ENCODE measurements around the gene GPC6.
A peak's percentile ranks its signal among the peaks of the same experiment; 100 is the strongest.

GPC6 gene

GRCh38 chr13:93753639-93754038, 527.0 kb downstream of the GPC6 start:
- DNase-seq, result no peak

DNA sequence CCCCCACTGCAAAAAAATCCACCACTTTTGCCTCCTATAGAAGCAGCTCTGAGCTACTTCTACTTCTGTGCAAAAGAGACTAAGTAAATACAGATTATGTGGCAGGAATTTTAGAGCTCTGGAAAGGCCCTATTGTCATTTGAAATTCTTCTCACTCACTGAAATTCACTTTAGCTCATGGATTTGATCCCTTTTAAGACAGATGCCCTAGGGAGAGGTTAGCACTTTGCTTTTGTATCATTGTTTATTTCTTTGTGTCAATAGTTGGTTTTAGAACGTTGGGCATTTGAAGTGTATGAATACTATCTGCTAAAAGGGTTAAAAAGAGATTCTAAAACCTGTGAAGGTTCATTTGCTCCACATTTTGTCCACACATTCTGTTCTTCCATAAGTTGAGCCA, 528.7 kb downstream of the GPC6 start:
- no peak for DNase-seq

GRCh38 chr13:93758575-93758974, 532.0 kb downstream of the GPC6 start:
- no peak for DNase-seq

GRCh38 chr13:93762708-93763426, 536.3 kb downstream of the GPC6 start:
- no peak for DNase-seq

- no peak for DNase-seq
Measured at GRCh38 chr13:93765062-93765461, 538.5 kb downstream of the GPC6 start.

GRCh38 chr13:93765811-93766210, 539.2 kb downstream of the GPC6 start:
- DNase-seq, result no peak

DNA sequence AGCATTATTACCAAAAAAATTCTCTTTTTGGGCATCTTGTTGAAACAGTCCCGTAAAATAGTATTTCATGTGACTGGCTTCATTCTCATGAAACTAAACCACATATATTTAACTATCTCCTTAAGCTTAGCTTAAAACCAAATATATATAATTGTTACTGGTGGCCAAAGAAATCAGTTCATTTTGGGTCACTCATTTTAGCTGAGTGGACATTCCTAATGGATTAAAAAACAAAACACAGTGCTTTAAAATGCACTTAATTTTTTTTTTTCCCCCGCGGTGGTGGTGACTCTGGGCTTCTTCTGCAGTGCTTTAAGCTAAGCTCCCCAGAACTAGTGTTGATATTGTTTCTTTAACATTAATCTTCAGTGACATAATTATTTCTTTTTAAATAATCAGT, 540.1 kb downstream of the GPC6 start:
- DNase-seq, result no peak

DNA sequence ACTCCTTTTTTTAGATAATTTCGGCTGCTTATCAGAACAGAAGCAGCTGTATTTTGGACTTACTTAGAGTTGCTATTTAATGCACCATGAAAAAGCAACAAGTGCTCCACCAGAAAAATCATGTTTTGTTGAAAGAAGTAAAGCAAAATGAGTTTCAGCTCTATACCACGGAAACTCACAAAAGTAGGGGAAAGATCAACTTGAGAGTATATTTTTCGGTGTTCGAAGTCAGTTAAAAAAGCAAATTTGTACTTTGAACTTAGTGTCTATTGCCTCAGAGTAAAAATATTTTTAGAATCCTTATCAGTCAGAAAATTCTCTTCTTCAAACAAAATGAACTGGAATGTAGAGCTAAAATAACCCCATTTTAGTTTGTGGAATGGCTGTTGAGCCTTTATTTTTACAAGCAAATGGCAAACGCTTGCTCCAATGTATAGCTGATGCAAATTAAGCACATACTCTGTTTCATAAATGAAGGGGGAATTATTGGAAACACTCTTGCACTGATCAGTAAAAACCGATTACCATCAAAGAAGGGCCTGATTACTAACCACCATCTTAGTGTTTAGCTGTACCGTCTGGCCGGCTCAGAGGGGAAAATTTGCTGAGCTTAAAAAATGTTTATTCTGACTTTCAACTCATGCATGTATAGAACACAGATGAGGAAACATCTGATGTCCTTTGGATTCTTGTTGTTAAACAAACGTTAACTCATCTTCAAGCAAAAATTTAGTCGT, 540.7 kb downstream of the GPC6 start:
- DNase-seq, result no peak

DNA sequence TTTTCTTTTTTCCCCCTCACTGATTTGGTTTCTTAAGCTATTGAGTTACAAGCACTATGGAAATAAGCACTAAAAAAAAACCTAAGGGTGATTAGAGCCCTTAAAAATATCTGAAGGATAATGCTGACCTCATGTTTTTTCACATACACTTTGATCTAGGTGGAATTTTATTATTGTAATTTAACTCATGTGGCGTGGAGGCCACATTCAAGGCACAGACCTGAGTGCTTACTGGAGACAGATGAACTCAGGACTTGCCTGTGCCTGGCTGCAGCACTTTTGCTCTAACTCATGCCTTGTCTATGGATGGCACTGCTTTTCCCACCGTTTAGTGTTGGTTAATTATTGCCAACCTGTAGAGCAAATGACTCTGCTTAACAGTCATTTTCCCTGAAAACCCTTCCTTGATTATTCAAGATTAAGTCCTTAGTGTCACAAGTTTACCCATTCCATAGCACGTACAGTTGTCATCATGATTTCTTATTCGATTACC, 541.4 kb downstream of the GPC6 start:
- no peak for DNase-seq

DNA sequence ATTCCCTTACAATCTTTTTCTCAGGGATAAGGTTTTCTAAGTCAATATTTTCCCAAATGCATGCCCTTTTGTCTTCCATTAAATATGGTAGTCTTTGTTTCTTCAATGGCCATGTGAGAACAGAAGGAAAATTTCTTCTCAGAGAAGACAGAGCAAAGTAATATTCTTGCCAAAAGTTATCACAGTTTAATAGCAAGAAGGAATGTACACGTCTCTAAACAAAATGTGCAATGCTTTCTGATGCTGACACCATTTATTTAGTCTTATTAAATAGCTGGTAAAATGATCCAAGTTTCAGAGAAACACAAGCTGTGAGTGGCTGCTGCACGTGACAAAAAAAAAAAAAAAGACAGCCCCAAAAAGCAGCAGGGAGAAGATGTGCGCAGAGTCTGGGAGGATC, 542.5 kb downstream of the GPC6 start:
- no peak for DNase-seq

- no peak for DNase-seq
Measured at GRCh38 chr13:93769607-93770006, 543.0 kb downstream of the GPC6 start.

DNA sequence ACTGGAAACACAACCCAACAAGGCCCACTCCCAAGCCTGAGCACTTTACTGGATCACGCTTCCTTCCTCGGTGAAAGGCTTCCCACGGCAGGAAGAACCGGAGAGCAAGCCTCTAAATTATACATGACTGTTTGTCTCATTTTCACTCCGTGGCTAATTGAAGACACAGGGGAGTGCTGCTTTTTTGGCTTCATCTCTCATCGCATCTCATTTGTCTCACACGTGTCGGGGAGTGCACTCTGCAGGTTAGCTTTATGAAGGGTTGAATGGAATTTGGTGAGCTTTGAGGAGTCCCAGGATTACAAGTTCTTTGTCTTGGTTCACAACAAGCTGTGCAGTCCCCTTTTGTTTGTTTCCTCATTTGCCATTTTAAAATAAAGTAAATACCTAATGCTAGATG, 544.6 kb downstream of the GPC6 start:
- no peak for DNase-seq

DNA sequence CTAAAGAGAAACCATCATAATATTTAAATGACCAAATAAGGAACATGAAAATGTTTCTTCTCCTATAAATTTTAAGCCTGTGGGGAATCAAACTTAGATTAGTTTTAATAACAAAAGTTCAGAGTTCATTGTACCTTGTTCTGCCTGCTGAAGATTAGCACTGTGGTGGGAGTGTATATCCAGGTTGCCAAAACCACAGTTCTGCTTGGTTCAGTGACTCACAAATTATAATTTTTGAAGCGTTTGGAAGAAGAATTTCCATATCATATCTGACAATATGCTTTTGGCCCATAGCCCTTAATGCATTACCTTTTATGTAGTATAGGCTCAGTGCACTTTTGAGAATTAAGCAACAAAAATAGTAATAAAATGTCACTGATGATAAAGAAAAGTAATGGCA, 545.2 kb downstream of the GPC6 start:
- no peak for DNase-seq

DNA sequence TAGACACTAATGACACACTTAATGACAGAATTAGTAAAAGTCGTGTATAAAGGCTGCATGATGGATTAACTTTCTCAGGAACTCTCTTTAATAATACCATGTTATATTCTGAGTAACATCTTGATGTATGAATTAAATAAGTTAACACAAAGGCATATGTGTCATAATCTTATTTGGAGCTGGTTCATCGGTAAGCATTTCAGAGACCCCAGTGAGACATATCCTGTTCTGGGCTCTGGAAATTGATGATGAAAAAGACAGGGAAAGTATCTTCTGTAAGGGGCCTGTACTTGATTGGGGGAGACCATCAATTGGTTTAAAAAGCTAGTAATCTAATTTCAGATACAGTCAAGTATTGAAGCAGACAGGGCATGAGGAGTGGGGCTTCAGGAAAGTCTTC, 547.9 kb downstream of the GPC6 start:
- no peak for DNase-seq

DNA sequence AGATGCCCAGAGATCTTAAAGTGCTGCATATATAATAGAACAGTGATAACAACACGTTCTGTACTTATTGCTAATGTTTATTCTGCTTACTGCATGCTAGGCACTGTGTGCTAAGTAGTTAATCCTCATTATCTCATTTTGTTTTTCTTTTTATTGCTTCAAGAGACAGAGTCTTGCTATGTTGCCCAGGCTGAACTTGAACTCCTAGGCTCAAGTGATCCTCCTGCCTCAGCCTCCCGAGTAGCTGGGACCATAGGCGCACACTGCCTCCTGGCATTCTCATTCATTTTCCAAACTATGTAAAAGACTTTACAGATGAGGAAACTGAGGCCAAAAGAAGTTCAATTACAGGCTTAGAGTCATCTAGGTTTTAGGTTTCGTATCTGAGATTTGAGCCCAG, 548.4 kb downstream of the GPC6 start:
- DNase-seq, result no peak

DNA sequence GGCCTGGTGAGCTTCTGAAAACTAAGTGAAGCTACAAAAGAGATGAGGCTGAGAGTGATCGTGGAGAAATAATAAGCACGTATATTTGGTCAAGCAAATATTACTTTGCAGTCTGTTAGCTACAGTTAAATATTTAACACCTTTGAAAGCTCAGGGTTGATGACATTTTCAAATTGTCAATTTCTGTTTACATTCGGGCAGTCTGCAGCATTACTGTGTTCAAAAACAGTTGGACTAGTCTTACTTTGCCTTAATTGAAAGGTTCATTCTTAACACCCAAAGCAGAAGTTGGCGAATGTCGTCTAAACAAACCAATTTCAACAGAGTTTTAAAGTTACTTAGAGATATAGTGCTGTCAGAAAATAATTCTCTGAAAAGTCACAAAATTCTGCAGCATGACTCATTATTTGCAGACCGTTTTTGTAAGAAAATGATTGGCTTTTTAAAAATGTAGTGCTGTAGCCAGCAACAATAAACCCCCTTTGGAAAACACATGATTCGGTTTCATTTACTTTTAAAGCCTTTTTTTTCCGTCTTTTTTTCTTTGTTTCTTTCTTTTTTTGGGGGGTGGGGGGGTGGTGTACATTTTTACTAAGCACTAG, 549.0 kb downstream of the GPC6 start:
- DNase-seq, result no peak

GRCh38 chr13:93776936-93777335, 550.3 kb downstream of the GPC6 start:
- DNase-seq, result no peak

GRCh38 chr13:93777504-93777903, 550.9 kb downstream of the GPC6 start:
- DNase-seq, result no peak

DNA sequence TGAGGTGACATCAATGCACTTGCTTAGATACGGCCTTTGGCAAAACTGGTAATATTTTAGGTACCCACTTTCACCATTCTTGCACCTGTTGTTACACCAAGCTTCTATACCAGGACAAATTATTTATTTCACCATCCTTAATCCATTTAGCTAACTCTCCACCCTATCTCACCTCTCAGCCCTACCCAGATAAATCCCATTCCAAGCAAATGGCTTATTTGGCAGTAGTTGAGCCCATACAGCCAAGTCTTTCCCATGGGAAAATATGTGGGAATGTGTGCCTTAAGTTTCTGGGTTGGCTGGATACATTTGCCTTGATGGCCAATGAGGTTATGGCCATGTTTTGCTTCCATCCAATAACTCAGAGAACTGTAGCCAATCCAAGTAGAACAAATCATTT, 551.9 kb downstream of the GPC6 start:
- no peak for DNase-seq

GRCh38 chr13:93784191-93784590, 557.6 kb downstream of the GPC6 start:
- DNase-seq, result no peak

GRCh38 chr13:93786846-93787489, 560.4 kb downstream of the GPC6 start:
- DNase-seq, result peak; percentile 44

DNA sequence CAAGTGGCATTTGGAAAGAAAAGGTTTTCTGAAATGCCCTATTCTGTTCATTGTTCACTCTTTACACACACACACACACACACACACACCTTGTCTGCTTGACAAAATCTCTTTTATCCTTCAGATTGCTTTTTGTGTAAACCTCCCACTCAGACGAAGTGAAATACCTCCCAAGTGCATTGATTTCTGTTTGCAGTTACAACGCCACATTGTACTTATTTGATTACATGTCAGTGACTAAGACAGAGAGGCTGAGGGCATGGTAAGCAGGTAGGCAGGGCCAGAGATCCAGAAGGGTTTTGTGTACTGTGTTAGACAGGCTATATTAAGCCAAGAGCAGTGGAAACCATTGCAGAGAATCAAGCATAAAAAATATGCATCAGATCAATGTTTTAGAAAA, 561.8 kb downstream of the GPC6 start:
- DNase-seq, result no peak

DNA sequence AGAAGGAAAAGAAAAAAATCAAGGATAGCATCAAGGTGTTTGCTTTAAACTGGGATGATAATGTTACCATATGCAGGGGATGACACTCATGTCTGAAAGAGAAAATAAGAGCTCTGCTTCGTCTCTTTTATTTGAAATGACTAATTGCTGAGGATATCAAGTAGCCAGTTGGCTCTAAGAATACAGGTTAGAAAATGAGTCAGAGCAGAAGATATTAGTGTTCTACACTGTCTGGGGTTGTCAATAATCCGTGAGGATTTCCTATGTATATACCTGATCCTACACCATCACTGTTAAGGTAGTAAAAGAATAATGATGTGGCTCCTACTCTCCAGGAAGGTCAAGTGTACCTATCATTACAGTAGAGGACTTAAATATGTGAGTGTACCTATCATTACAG, 562.5 kb downstream of the GPC6 start:
- DNase-seq, result no peak
